COLO668 (cell line): ENCODE data around the gene CWH43.
"Not testable (repeated sequence)": the region's sequence is repeated elsewhere in the genome, so short reads cannot be mapped to it uniquely, and the experiment has no call there.

Source experiments
- DNase-seq: peaks from one replicate; lab custom pipeline; 2025; ENCODE audit not compliant: unreplicated experiment; lab: John Stamatoyannopoulos, UW

CWH43 gene

GRCh38 chr4:49096215-49096614 is 110.1 kb downstream of the CWH43 start:
- not testable (repeated sequence) for DNase-seq

- DNase-seq = not testable (repeated sequence)
Measured at GRCh38 chr4:49096627-49097026, 110.6 kb downstream of the CWH43 start.

DNA sequence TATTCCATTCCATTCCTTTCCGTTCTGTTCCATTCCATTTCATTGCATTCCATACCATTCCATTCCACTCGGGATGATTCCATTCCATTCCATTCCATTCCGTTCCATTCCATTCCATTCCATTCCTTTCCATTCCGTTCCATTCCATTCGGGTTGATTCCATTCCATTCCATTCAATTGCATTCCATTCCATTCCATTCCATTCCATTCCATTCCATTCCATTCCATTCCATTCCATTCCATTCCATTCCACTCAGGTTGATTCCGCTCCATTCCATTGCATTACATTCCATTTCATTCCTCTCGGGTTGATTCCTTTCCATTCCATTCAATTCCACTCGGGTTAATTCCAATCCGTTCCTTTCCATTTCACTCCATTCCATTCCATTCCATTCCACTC is 111.0 kb downstream of the CWH43 start:
- not testable (repeated sequence) for DNase-seq

- not testable (repeated sequence) for DNase-seq
Measured at GRCh38 chr4:49097505-49097904, 111.4 kb downstream of the CWH43 start.

GRCh38 chr4:49098034-49098759 is 112.1 kb downstream of the CWH43 start:
- DNase-seq = not testable (repeated sequence)

GRCh38 chr4:49099831-49100444 is 113.9 kb downstream of the CWH43 start:
- DNase-seq = not testable (repeated sequence)

DNA sequence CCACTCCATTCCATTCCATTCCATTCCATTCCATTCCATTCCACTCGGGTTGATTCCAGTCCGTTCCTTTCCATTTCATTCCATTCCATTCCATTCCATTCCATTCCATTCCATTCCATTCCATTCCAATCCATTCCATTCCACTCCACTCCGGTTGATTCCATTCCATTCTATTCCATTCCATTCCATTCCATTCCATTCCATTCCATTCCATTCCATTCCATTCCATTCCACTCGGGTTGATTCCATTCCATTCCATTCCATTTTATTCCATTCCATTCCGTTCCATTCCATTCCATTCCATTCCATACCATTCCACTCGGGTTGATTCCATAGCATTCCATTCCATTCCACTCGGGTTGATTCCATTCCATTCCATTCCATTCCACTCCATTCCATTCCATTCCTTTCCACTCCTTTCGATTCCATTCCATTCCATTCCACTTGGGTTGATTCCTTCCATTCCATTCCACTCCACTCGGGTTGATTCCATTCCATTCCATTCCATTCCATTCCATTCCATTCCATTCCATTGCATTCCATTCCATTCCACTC is 116.3 kb downstream of the CWH43 start:
- DNase-seq = not testable (repeated sequence)

DNA sequence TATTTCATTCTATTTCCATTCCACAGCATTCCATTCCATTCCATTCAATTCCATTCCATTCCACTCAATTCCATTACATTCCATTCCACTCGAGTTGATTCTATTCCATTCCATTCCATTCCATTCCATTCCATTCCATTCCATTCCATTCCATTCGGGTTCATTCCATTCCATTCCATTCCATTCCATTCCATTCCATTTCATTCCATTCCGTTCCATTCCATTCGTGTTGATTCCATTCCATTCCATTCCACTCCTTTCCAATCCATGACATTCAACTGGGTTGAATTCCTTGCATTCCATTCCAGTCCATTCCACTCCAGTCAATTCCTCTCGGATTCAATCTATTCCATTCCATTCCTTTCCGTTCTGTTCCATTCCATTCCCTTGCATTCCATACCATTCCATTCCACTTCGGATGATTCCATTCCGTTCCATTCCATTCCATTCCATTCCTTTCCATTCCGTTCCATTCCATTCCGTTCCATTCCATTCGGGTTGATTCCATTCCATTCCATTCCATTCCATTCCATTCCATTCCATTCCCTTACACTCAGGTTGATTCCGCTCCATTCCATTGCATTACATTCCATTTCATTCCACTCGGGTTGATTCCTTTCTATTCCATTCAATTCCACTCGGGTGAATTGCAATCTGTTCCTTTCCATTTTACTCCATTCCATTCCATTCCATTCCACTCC is 117.5 kb downstream of the CWH43 start:
- not testable (repeated sequence) for DNase-seq

DNA sequence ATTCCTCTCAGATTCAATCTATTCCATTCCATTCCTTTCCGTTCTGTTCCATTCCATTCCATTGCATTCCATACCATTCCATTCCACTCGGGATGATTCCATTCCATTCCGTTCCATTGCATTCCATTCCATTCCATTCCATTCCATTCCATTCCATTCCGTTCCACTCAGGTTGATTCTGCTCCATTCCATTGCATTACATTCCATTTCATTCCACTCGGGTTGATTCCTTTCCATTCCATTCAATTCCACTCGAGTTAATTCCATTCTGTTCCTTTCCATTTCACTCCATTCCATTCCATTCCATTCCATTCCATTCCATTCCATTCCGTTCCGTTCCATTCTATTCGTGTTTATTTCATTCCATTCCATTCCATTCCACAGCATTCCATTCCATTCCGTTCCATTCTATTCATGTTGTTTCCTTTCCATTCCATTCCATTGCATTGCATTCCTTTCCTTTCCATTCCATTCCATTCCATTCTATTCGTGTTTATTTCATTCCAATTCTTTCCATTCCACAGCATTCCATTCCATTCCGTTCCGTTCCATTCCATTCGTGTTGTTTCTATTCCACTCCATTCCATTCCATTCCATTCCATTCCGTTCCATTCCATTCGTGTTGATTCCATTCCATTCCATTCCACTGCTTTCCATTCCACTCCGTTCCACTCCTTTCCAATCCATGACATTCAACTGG is 118.3 kb downstream of the CWH43 start:
- DNase-seq = not testable (repeated sequence)

GRCh38 chr4:49105248-49105904 is 119.3 kb downstream of the CWH43 start:
- DNase-seq = not testable (repeated sequence)

DNA sequence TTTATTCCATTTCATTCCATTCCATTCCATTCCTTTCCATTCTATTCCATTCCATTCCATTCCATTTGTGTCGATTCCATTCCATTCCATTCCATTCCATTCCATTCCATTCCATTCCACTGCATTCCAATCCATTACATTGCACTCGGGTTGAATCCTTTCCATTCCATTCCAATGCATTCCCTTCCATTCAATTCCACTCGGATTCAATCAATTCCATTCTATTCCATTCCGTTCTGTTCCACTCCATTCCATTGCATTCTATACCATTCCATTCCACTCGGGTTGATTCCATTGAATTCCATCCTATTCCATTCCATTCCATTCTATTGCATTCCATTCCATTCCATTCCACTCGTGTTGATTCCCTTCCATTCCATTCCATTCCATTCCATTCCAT is 121.2 kb downstream of the CWH43 start:
- not testable (repeated sequence) for DNase-seq

- not testable (repeated sequence) for DNase-seq
Measured at GRCh38 chr4:49108183-49108978, 122.3 kb downstream of the CWH43 start.

- not testable (repeated sequence) for DNase-seq
Measured at GRCh38 chr4:49109567-49110166, 123.6 kb downstream of the CWH43 start.

DNA sequence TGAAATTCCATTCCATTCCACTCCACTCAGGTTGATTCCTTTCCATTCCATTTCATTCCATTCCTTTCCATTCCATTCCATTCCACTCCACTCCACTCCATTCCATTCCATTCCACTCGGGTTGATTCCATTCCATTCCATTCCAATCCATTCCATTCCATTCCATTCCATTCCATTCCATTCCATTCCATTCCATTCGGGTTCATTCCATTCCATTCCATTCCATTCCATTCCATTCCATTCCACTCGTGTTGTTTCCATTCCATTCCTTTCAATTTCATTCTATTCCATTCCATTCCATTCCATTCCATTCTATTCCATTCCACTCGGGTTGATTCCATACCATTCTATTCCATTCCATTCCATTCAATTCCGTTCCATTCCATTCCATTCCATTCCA is 124.5 kb downstream of the CWH43 start:
- not testable (repeated sequence) for DNase-seq
